Measurements from ENCODE around the gene GHRHR.

DNA sequence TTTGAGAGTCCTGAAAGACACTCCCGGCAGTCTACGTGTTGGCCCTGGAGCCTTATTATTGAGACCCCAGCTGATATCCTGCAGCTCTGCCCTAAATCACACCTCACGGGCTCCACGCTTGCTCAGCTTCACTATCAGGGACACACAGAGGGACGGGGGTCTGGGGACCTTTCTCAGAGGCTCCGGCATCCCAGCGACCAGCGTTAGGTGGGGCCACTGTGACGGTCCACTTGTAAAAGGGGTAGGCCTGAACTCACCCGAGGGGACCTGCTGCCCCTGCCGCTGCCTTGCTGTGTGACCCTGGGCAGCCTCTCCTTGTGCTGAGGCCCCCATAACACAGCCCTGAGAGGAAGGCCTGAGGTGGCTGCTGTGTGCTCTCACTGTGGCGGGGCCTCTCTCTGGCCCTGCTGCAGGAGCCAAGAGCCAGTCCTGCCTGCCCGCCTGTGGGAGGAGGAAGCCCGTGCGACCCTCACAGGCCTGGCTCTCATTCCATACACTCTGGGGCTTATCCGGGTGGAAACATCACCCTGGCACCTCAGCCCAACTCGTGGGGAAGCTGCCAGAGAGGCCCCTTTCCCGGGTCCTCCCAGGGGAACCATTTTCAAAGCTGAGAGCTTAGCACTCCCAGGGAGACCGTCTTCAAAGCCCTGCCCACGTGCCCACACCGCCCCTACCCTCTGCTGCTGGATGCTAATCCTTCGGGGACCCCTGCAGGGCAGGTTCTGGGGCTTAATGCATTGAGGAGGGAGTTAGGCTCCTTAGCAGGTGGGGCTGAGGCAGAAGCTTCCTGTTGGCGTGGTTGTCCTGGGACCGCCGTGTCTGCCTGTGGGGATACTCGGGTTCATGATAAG is 30.4 kb upstream of the GHRHR start:
- TF ChIP-seq, protein P1, sequence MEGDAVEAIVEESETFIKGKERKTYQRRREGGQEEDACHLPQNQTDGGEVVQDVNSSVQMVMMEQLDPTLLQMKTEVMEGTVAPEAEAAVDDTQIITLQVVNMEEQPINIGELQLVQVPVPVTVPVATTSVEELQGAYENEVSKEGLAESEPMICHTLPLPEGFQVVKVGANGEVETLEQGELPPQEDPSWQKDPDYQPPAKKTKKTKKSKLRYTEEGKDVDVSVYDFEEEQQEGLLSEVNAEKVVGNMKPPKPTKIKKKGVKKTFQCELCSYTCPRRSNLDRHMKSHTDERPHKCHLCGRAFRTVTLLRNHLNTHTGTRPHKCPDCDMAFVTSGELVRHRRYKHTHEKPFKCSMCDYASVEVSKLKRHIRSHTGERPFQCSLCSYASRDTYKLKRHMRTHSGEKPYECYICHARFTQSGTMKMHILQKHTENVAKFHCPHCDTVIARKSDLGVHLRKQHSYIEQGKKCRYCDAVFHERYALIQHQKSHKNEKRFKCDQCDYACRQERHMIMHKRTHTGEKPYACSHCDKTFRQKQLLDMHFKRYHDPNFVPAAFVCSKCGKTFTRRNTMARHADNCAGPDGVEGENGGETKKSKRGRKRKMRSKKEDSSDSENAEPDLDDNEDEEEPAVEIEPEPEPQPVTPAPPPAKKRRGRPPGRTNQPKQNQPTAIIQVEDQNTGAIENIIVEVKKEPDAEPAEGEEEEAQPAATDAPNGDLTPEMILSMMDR (IDR thresholded peaks at IDR 0.05 in 2 of 3, conservative IDR thresholded peaks at IDR 0.05 in 1 of 3; ENCODE audit: control insufficient read depth in 2 of 3, extremely low read depth in 1 of 3, insufficient read depth in 1 of 3, low read depth in 3 of 3, low read length in 3 of 3): no peak
- no peak for TF ChIP-seq SIN3A (IDR thresholded peaks at IDR 0.05; ENCODE audit: low read depth, low read length)
- TF ChIP-seq SP1 (IDR thresholded peaks at IDR 0.05; ENCODE audit: low read depth, low read length): no peak

All from GM12878 (cell line).